NCI-H2196 treated with DMSO at 0.1 percent for 48 hours (cell line): ENCODE data around the gene FOXP3.
"Not testable (repeated sequence)": the region's sequence is repeated elsewhere in the genome, so short reads cannot be mapped to it uniquely, and the experiment has no call there.

ENCODE experiments used
- DNase-seq: peaks from one replicate; lab custom pipeline; 2025; ENCODE audit not compliant: unreplicated experiment; lab: John Stamatoyannopoulos, UW

Gene FOXP3, protein sequence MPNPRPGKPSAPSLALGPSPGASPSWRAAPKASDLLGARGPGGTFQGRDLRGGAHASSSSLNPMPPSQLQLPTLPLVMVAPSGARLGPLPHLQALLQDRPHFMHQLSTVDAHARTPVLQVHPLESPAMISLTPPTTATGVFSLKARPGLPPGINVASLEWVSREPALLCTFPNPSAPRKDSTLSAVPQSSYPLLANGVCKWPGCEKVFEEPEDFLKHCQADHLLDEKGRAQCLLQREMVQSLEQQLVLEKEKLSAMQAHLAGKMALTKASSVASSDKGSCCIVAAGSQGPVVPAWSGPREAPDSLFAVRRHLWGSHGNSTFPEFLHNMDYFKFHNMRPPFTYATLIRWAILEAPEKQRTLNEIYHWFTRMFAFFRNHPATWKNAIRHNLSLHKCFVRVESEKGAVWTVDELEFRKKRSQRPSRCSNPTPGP

DNA sequence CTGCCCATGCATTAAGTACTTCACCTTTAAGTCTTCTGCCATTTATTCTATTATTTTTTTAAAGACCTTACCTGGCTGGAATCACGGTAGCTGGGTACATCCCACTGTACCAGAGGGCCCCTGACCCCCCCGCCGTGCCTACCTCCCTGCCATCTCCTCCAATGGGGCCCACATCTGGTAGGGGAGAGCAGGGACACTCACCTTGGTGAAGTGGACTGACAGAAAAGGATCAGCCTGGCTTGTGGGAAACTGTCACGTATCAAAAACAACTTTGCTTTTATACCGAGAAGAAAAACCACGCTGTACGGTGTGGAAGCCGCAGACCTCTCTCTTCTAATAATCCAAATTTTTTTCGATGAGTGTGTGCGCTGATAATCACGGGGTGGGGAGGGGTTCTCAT lies at the start of gene FOXP3:
Gene FOXP3, minus strand, starts transcription at position 251 of the 400 bp plus-strand sequence. CDS start 6,205 bp downstream, outside the sequence.
- DNase-seq, result no peak

DNA sequence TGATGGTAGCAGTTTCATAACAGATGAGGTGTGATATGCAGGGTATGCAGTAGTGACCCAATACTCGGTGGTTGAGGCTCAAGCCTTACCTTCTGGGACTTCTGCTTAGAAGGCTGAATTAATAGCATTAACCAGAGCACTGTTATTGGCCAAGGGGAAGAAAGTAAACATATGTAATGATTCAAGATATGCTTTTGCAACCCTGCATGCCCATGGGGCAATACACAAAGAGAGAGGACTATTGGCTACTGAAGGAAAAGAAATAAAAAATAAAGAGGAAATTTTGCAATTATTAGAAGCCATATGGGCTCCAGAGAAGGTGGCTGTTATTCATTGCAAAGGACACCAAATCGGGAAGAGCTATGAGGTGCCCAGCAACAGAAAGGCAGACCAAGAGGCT lies 47.7 kb upstream of the FOXP3 start:
- DNase-seq, result no peak

DNA sequence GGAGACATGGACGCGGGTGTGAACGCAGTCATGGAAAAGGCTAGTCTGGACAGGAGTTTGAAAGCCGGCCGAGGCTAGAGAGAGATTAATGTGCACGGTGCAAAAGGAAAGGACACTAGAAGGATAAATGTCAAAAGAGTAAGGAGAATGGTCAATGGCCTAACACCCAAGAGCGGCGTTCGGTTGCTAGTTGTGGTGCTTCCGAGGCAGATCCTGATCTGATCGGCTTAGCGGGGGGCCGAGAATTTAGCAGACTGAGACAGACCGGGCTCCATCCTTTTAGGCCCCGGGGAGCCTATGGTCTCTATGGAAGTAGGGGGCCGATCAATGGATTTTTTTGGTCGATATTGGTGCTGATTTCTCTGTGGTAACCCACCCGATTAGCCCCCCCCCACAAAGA lies 45.9 kb upstream of the FOXP3 start:
- no peak for DNase-seq

DNA sequence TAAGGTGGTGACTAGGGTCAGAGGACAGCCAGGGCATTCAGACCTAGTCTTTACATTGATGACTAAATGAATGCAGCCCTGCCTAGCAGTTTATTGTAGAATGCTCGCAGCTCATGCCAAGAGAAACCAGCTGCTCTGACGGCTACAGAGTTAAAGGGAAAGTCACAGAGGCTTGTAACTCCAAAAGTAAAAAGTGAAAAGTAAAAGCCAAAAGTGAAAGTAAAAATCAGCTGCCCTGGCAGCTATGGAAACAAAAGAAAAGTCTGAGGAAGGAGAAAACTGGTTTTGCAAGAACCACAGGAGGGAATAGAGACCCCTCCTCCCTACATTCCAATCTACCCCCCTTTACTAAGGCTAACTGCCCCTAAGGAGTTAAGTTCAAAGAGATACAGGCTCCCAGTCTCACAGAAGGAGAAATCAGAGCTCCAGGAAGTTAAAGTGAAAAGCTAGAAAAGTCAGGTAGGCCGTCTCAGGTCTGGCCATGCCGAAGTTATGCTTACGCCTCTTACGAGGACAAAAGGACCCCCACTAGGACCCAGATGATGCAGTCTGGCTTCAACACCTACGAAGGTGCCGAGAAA lies 45.0 kb upstream of the FOXP3 start:
- DNase-seq, result no peak

DNA sequence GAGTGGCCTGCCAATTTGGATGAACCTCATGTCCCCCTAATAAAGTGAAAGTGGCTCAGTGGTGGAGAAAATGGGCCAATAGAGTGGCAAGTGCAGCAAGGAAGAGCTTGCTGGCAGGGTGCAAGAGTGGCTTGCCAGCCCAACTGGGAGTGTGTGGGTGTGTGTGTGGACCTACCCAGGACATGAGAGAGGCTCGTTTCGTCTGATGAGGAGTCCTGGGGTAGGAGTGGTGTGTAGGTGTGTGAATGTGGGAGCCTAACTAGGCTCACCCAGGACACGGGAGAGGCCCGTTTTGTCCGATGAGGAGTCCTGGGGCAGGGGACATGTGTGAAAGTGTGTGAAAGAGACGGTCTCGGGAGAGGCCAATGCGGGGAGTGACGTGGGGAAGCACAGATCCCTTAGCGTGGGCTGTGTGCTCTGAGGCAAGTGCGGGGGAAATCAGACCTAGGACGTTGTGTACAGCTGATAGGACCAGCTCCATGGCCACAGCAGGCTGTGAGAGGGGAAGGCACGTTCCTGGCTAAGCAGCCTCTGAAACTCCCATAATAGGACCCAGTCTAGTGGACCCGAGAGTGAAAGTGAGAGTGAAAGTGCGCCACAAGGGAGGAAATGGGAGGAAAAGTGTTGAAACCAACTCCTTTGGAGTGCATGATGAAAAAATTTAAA lies 44.2 kb upstream of the FOXP3 start:
- DNase-seq, result no peak

DNA sequence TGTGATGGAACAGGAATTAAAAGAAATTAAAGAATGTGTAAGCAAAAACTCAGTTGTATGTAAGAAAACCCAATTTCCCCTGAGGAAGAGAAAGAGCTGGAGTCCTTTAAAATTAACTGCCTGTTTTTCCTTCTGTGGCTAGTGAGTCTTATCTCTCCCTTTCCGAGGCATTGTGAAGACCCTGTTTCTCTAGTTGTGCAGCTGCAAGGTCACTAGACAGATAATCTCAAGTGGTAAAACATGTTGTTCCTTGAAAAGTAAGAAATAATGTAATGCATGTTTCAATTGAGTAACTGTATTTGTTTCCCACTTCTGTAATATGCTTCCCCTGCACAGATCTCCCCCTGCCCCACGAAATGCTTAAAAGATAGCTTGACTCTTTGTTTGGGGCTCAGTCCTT lies 43.3 kb upstream of the FOXP3 start:
- DNase-seq, result not testable (repeated sequence)

DNA sequence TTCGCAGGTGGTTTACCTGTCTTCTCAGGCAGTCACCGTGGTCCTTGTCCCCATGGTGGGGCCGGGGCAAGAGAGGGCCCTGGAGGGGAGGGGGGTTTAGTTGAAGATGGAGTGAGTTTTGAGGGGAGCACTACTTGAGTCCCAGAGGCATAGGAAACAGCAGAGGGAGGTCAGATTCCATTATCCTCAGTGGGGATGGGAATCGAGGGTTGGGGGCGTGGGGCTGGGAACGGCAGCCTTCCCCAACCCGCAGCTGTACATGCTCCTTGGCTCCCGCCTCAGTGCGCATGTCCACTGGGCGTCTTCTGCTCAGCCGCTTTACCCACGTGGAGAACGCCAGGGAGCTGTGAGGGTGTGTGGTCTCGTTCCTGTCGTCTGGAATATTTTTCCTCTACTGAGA lies 38.8 kb upstream of the FOXP3 start, which contains the start of gene GAGE10:
Gene GAGE10, plus strand, starts transcription at position 301 of the 400 bp plus-strand sequence. CDS start 1,214 bp downstream, outside the sequence.
- no peak for DNase-seq

DNA sequence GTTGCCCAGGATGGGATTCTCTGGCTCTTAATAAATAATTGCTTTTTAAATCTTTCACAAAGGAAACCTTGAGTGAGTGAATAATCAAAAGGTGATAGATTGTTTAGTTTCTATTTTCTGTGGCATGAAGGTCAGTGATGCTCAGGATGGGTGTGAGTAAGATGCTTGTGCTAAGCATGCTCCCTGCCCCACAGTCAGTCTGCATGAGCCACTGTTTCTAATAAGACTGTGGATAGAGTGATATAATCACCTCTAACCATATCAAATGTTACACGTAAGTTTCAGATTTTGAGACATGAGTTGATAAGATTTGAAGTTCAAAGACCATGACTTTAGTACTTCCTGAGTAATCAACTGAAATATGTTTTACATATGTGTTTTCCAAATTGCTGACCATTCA lies 36.2 kb upstream of the FOXP3 start:
- no peak for DNase-seq

DNA sequence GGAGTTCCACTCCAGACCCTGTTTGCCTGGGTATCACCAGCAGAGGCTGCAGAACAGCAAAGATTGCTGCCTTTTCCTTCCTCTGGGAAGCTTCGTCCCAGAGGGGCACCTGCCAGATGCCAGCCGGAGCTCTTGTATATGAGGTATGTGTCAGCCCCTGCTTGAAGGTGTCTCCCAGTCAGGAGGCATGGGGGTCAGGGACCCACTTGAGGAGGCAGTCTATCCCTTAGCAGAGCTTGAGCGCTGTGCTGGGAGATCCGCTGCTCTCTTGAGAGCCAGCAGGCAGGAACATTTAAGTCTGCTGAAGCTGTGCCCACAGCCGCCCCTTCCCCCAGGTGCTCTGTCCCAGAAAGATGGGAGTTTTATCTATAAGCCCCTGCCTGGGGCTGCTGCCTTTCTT lies 34.8 kb upstream of the FOXP3 start:
- not testable (repeated sequence) for DNase-seq

DNA sequence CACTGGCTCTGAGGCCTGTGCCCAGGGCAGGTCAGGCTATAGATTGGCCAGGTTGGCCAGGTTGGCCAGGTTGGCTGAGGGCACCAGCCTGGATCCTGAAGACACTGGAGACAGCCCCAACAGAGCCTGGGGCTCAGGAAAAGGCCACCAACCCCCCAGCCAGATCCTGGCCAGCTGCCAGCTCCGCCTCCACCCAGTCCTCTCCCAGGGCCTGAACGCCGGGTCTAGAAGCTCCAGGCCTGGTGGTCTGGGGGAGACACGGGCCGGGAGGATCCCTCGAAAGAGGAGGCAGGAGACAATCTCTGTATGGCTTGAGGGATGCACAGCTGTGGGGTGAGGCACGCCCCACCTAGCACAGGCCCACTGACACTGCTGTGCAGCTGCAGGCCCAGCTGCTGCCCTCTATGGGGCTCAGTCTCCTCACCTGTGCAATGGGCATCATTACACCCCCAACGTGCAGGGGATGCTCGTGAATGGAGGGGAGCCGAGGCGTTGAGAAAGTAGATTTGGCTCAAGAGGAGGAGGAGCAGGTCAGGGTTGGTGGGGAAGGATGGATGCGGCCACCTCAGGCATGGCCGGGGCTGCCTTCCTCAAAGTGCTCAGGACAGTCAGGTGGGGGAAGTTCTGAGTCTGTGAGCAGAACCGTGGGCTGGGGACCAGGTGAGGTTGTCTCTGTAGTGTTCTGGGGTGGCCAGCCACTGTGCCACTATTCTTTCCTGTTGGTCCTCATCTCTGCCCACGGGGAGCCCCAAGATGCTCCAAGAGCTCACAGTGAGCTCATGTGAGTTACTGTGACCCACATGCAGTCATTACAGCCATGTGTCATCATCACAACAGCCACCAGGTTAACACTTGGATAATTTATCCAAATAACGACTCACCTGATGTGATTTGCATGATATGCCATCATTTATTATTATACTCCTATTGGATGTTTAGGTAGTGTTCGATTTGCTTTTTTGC lies 28.2 kb upstream of the FOXP3 start:
- no peak for DNase-seq

DNA sequence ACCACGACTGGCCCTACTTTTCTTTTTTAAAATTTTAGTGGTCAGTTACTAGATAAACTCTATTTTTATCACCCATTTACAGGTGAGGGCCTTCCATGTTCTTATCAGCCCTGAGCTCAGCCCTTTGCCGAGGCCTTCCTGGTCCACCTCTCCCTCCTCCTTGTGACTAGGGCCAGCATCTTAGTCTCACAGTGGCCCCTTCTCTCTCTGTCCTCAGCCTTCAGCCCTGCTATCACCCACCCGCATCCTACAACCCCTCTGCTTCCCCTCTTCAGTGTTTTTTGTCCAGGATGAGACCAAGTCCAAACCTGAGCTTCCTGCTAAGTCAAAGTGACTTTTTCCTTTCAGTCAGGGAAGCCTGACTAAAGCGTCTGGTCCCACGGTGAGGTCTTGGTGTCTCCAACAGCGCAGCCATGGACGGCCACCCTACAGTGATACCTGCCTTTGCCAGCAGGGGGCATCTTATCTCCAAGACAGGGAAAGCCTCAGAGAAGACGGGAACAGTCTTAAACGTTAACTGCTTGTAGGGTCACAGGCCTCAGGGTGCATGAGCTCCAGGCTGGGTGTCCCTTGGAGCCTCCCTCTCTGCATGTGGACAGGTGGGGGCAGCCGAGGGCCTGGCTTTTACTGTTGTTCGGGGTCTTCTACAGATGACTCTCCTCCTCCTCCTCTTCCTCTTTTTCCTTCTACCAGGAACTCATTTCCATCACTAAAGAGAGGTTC lies 27.3 kb upstream of the FOXP3 start:
- DNase-seq, result no peak

DNA sequence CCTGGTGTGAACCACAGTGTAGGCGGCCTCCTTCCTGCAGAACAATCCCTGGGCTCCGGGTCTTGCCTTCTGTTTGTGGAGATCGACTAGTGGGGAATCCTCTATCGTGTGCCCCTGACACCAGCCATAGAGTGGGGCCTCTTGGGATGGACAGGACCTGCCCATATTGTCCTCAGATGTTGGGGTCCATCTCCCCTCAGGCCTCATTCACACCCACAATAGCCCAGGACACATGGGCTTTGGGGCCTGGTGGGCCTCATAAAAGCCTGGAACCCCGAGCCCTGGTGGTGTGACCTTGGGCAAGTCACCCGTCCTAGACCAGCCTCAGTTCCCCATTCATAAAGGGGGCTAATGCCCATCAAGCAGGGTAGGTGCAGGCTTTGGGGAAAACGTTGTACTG lies 25.7 kb upstream of the FOXP3 start:
- DNase-seq, result no peak

DNA sequence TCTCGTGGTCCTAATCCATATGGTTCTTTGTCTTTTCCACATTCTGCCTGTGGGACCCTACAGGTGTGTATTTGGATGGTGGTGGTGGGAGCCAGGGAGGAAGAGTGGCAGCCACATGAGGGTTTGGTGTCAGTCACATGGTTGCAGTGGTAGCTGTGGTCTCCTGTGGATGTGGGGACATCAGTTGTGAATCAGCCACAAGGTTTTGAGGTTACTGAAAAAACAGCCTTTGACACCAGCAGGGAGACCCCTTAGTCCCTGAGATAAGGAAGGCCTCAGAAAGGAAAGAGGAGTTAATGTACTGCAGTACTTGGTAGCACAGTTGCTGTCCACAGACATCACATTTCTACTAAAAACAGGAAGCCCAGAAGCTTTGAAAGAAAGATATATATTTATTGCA lies 23.2 kb upstream of the FOXP3 start:
- DNase-seq, result no peak

DNA sequence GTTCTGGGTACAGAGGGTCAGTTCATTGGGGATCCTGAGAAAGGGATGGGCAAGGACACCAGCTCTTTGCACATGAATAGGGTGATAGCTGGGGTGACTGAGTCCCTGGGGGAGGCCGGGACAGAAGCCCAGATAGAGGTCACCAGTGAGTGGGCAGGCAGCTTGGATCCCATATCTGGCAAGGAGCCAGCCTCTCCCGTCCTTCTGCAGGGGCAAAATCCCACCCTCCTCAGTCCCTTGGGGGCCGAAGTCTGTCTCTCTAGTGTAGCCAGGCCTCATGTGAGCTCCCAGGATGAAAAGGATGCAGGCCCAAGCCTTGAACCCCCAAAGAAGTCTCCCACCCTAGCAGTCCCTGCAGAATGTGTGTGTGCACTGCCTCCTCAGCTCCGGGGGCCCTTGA lies 22.1 kb upstream of the FOXP3 start:
- DNase-seq, result no peak

DNA sequence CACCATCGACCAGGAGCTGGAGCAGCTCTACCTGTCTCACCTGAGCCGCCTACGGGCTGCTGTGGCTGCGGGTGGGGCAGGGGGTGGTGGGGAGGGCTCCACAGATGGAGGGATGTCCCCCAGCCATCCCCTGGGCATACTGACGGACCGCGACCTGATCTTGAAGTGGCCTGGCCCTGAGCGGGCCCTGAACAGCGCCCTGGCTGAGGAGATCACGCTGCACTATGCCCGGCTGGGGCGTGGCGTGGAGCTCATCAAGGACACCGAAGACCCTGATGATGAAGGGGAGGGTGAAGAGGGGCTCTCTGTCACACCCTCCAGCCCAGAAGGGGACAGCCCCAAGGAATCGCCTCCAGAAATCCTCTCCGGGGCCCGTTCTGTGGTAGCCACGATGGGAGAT lies 21.6 kb upstream of the FOXP3 start:
- no peak for DNase-seq

DNA sequence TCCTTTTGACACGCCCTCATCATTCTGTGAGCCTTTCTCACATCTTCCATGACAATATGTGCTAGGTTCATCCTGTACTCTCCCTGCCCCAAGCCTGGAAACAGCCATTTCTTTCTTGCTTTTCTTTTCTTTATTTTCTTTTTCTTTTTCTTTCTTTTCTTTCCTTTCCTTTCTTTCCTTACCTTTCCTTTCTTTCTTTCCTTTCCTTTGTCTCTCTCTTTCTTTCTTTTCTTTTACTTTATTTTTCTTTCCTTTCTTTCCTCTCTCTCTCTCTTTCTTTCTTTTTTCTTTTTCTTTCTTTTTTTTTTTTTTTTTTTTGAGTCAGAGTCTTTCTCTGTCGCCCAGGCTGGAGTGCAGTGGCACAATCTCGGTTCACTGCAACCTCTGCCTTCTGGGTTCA lies 19.7 kb upstream of the FOXP3 start:
- DNase-seq, result no peak

DNA sequence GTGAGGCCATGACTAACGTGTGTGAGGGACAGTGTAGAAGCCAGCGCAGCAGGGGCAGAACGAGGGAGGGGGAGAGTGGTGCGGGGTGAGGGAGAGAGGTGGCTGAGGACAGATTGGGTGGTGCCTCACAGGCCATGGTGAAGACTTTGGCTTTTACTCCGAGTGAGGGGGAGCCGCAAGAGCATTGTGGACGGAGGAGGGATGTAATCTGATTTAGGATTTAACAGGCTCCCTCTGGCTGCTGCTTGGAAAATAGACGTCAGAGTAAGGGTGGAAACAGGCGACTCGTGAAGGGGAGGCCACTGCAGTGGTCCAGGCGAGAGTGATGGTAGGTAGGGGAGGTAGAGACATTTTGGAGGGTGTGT lies 18.1 kb upstream of the FOXP3 start:
- no peak for DNase-seq

DNA sequence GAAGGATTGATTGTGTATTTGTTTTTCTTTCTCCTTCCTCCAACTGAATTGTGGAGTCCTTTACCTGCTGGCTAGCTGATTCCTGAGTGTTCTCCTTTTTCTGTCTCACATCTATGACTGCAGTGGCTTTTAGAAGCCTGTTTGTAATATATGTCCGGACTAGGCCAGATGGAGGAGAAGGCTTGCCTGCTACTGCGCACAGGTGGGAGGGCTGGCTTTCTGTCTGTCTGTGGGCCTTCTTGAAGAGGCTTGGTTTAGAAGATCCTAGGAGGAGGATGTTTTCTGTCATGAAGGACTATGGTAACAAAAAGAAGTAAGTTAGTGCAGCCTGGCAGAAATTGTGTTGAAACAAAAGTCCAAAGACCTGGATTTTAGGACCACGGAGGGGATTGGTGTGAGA lies 13.6 kb upstream of the FOXP3 start:
- DNase-seq, result no peak

DNA sequence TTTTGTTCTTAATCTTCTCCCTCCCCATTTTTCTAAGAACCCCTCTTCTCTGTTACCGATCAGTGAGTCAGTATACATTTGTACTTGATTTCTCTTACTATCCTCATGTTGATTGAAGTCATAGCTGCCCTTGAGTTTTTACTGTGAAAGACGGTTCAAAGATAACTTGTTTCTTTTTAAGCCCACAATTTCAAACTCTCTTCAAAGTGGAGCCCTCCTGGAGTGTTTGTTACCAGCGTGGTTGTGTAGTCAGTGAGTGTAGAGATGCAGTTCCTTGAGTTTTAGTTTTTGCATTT lies 13.0 kb upstream of the FOXP3 start:
- no peak for DNase-seq

DNA sequence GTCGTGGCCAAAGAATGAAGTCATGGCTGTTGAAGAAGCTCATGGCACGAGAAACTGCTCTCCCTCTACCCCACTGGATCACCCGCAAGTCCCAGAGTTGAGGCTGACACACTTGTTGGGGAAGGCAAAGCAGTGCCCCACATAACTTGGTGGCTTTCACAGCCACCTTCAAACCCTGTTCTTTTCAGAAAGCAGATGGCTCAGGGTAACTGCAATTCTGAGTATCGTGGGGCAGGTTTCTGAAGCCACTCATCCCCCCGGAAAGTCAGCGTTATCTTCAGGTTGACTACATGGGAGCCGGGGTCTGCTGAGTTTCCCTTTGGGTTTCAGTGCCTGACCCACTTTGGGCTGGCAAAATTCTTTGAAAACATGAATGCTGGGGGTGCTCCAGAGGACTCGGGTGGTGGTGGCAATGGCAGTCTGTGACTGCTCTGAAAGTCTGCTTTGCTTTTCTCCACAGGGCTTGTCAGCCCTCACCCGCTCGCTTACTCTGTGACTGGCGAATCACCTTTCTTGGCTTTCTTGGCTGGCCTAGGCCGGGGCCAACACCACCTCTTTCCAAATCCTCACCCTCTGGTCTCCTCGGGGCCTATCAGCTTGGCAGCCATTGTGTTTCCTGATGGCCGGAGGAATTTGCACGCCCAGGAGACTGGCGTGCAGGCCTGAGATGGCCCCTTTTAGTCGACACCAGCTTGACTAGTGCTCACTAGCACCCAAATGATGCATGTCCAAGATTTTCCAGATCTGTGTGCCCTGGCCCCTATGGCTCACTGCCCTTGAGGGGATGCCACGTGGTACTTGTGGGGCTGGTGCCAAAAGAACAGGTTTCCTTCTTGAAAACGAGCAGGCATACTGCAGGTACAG lies 12.4 kb upstream of the FOXP3 start:
- no peak for DNase-seq
